HepG2 (cell line): ENCODE data around the gene PTMA. TPM values are rescaled to one million over a fixed set of nuclear protein-coding genes. Genes with fewer than 3 reads are reported as not detected.

Experiments
- ARID4A ChIP-seq: sonication (generic); formaldehyde crosslinking; IDR thresholded peaks from 2 replicates; pipeline ENCODE4 v1.5.0; 2020; ENCODE audit warnings: mild to moderate bottlenecking, missing genetic modification reagents, borderline replicate concordance
- ELF3 ChIP-seq: IDR thresholded peaks from 2 replicates; pipeline ENCODE4 v1.6.1; 2016; ENCODE audit warnings: missing genetic modification reagents, missing compliant biosample characterization
- FIP1L1 ChIP-seq: fragments of 200-400 bp; formaldehyde crosslinking; IDR thresholded peaks from 2 replicates; pipeline ENCODE4 v1.6.1; 2018; ENCODE audit warnings: low read depth, mild to moderate bottlenecking, low read length, moderate library complexity, borderline replicate concordance; ENCODE audit not compliant: insufficient read depth
- GPBP1L1 ChIP-seq: sonication (generic); formaldehyde crosslinking; IDR thresholded peaks from 2 replicates; pipeline ENCODE4 v1.5.0; 2020; ENCODE audit warnings: mild to moderate bottlenecking, missing genetic modification reagents
- HNRNPK ChIP-seq: fragments of 200-400 bp; formaldehyde crosslinking; IDR thresholded peaks from 2 replicates; pipeline ENCODE4 v1.6.1; 2018; ENCODE audit warnings: low read length, low read depth, moderate library complexity, mild to moderate bottlenecking; ENCODE audit not compliant: poor library complexity, severe bottlenecking
- HOXA7 ChIP-seq: sonication (generic); formaldehyde crosslinking; IDR thresholded peaks from 2 replicates; pipeline ENCODE4 v1.8.1; 2022; ENCODE audit warnings: mild to moderate bottlenecking, missing genetic modification reagents, moderate library complexity
- MNT ChIP-seq: fragments of 450-650 bp; IDR thresholded peaks from 2 replicates; pipeline ENCODE4 v1.6.1; 2016
- TCF7L2 ChIP-seq: IDR thresholded peaks from 2 replicates; pipeline ENCODE4 v1.6.1; 2011; ENCODE audit warnings: mild to moderate bottlenecking, low read depth, low read length, moderate library complexity
- ZFAT ChIP-seq: sonication (generic); formaldehyde crosslinking; conservative IDR thresholded peaks from 2 replicates; pipeline ENCODE4 v1.8.1; 2023; ENCODE audit warnings: missing genetic modification reagents, inconsistent platforms
- ZMAT3 ChIP-seq: sonication (generic); formaldehyde crosslinking; conservative IDR thresholded peaks from 2 replicates; pipeline ENCODE4 v1.7.0; 2021; ENCODE audit warnings: missing genetic modification reagents
- ZNF225 ChIP-seq: sonication (generic); formaldehyde crosslinking; IDR thresholded peaks from 2 replicates; pipeline ENCODE4 v1.4.0; 2020; ENCODE audit warnings: mild to moderate bottlenecking, missing genetic modification reagents
- ZNF318 ChIP-seq: sonication (generic); formaldehyde crosslinking; IDR thresholded peaks from 2 replicates; pipeline ENCODE4 v1.4.0; 2020; ENCODE audit warnings: mild to moderate bottlenecking, missing genetic modification reagents
- polyA plus RNA-seq, 8 experiments: library from polyadenylated mRNA; depleted of rRNA in 3 of 8; stranded (reverse) in 7 of 8; unstranded in 1 of 8; fragments of >200 nt; fragmentation: Illumina TruSeq in 4 of 8; extraction: Trizol in 4 of 8; gene quantifications; 2 replicates each; pipeline versions ENCODE4 v1.2.1 to v1.2.3, GENCODE V29; 2011 to 2016; ENCODE audit warnings: low read depth in 4 of 8, missing spikeins in 1 of 8, mixed read lengths in 1 of 8; ENCODE audit not compliant: insufficient read depth in 1 of 8
- total RNA-seq, 5 experiments: library from RNA; depleted of rRNA; stranded (reverse); fragments of >200 nt; fragmentation: Illumina TruSeq; extraction: Trizol; gene quantifications; 2 replicates each; pipeline ENCODE4 v1.2.3, GENCODE V29; 2016; ENCODE audit warnings: low read depth in 1 of 5

The PTMA gene
- total and polyA plus RNA-seq, 2 of the 13 experiments (the other 11 are each of a cell fraction or from before 2014, with no cell fraction given) = 190 to 1,086 TPM

- TF ChIP-seq ARID4A (CRISPR knock-in tag) (no peak; the same call in 1 of the 2 replicates), ZNF225 (CRISPR knock-in tag) (0 out of 2 replicates have a peak, but pooled peaks have one; percentile 11), HNRNPK (no peak), TCF7L2 (no peak), ZFAT (CRISPR knock-in tag) (peak; percentile 62; the same call in 1 of the 2 replicates), ELF3 (no peak), MNT (no peak), ZNF318 (CRISPR knock-in tag) (no peak), ZMAT3 (CRISPR knock-in tag) (no peak), HOXA7 (CRISPR knock-in tag) (no peak), FIP1L1 (0 out of 2 replicates have a peak, but pooled peaks have one; percentile 40), GPBP1L1 (no peak)
Measured at GRCh38 chr2:231710799-231711676, 2.7 kb downstream of the PTMA start (continued).
